Activated CD4-positive, CD25-positive, alpha-beta regulatory T cell (primary cell): ENCODE measurements around the gene ADGRG6.
"Not testable (repeated sequence)": the region's sequence is repeated elsewhere in the genome, so short reads cannot be mapped to it uniquely, and the experiment has no call there.

Experiments used
- DNase-seq, 4 experiments: peaks; one replicate each; lab custom pipeline; 2025; lab: John Stamatoyannopoulos, UW

Gene ADGRG6

DNA sequence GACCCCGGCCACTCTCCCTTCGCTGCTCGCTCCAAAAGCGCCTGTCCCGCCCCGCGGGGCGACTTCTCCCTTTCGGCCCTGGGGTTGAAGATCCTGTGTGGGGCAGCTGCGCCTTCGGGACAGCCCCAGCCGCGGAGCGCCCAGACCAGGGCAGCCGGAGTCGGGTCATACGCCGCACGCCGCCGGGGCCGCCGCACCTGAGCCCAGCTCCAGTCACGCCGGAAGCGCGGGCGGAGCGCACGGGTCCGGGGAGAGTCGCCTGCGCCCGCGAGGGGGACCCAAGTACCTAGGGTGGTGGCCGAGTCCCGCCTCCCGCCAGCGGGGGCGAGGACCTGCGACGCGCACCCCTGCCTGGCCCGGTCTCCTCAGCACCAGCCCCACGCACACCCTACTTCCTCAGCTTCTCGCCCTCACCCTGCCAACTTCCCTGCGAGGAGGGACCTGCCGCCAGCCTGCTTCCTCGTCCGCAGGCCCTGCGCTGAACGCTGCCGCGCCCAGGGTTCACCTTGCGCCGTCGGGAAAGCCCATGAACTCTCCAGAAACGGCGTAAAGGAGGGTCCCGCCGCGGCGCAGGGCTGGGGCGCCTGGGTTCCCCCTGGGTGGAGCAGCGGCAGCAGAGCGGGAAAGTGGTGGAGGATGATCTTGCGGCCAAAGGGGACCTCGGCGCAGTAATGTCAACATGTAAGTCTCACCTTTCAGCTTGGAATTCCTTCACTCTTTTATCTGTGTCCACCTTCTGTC lies at the start of gene ADGRG6:
Gene ADGRG6 (plus strand): TSS at position 357 of the 741 bp plus-strand sequence. CDS start 323 bp downstream, at position 680.
- DNase-seq: no peak

DNA sequence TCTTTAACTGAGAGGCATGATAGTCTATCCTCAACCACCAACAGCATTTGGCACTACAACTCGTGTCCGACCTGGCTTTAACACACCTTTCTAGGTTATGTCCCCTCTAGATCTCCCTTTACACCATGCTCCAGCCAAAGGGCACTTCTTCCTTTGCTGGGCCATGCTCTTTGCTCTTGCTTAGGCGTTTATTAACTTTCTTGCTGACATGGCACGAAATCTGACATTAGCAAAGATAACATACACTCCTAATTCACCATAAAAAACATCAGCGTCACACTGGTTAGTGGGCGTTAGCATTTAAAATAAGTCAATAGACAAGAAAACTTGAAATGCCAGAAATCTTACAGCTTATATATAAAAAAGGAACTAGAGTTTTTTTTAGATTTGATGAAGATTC lies 47.3 kb upstream of the ADGRG6 start:
- DNase-seq: no peak

DNA sequence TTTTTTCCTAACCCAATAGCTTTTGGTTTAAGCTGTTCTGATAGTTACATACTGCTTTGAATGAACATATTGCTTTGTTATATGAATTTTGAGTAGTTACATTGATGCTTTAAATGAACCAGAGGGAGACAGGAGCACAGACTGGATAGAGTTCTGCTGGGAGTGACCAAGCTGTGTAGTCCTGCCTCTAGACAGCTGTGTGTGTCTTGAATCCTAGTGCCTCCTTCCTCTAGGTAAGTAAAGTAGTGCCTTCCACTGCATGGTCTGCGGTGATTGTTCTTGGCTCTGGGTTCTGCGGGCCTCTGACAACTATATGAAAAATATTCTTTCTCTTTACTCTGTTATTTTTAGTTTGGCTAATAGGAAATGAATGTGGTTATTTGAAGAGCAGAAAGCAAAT lies 46.0 kb upstream of the ADGRG6 start:
- no peak for DNase-seq

DNA sequence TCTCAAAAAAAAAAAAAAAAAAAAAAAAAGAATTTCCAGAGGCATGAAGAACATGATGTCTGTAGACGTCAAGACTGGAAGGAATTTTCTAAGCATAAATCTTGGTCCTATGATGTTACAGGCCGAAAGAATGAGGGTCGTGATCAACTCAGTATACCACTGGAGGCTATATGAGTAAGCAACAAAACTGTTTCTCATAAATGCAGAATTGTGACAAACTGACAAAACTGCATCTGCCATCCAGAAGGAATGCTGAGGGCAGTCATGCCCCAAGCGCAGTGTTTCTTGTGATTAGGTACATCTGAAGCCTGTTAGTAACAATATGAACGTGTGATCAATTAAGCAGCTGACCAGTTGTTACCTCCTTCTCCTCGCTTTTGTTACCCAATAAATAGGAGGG lies 43.5 kb upstream of the ADGRG6 start:
- DNase-seq: no peak

DNA sequence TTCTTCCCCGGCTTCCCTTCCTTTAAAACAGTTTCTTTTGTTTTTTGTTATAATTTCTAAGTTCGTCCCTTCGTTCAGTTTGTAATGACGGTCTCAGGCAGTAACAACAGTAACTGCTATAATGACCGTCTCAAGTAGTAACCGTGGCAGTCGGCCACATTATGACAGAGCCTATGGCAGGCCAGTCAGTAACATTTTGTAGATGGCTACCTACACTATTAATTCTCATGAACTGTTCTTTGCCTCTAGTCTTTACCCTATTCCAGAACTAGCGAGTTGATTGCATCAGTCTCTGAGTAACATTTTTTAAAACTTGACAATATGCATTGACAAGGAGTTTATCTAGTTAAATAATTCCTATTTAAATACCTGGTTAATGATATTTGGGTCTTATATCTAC lies 43.0 kb upstream of the ADGRG6 start:
- DNase-seq: no peak

DNA sequence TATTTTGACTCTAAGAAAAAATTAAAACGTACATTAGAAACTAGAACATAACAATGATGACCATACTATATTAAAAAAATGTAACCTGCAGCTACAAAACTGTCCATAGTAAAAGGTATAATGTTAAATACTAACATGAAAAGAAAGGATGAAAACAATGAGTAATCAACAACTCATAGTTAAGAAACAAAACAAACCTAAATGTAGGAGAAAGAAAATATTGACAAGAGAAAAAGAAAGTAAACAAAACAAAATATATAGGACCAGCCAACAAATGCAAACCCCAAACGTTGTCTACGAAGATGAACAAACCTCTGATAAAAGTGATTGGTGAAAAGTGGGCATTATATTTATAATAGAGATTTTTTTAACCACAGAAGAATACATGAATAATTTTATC lies 41.1 kb upstream of the ADGRG6 start:
- DNase-seq: no peak

DNA sequence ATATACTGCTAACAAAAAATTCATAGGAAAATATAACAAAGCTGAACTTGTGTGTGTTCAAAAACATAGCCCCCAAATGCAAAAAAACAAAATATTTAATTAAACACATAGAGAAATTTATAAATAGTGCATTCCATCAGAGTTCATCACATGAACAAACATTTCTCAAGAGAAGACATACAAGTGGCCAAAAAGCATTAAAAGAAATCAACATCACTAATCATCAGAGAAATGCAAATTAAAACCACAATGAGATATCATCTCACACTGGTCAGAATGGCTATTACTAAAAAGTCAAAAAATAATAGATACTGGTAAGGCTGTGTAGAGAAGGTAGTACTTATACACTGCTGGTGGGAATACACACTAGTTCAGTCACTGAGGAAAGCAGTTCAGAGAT lies 39.6 kb upstream of the ADGRG6 start:
- DNase-seq: no peak

DNA sequence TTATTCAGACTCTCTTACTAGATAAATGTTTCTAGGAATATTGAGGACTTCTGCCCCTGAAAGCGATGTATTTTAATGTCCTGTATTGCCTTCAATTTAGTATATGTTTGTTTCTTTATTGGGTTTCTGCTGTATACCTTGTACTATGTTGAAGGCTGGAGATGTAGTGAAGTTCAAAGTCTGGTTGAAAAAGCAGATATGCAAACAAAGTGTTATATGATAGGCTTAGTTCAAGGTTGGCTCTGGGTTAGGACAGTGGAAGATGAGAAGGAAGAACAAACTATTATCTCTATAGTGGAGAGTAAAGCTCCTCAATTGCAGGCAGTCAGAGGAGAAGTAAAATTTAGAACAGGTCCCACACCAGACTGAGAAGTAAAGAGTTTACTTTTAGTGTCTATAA lies 36.3 kb upstream of the ADGRG6 start:
- DNase-seq: no peak

DNA sequence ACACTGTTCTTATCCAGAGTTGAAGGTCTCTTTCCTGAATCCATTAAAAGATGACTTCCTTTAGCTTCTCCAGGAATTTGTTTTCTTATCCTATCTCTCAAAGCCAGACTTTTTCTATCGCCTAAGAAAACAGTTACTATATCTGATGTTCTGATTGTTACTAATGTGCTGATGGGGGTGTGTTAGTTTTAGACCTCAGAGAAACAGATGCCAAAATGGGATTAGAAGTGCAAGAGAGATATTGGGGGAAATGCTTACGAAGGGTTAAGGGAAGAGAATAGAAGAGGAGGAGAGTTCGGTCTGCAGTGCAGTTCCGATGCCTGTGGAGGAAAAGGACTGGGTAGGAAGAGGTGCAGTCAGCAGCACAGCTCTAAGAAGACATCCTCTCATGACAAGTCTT lies 35.7 kb upstream of the ADGRG6 start:
- DNase-seq: no peak

DNA sequence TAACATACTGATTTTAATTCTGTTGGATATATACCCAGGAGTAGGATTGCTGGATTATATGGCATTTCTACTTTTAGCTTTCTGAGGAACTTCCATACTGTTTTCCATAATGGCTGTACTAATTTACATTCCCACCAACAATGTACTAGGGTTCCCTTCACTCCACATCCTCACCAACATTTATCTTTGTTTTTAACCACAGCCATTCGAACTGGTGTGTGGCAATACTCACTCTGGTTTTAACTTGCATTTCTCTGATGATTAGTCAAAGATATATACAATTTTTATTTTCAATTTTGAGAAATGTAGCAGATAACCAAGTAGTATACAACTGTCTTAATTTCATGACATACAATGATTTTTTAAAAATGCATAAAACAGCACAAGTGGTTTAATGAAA lies 30.3 kb upstream of the ADGRG6 start:
- no peak for DNase-seq

DNA sequence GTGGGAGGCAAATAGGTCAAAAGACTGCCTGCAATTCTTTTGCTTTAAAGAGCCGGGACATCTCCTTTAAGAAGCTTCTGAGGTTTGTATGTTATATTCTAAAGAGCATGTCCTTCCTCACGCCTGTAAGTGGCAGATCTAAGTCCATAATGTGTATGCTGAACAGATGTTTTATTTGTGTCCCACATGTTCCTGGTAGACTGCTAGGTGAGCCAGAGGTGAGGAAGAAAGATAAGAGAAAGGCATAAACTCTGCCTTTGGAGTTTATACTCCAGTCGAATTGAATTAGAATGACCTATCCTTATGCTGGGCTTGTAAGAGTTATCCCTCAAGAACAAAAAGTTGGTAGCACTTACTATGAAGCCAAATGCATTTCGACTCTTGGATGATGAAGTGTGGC lies 27.2 kb upstream of the ADGRG6 start:
- no peak for DNase-seq

DNA sequence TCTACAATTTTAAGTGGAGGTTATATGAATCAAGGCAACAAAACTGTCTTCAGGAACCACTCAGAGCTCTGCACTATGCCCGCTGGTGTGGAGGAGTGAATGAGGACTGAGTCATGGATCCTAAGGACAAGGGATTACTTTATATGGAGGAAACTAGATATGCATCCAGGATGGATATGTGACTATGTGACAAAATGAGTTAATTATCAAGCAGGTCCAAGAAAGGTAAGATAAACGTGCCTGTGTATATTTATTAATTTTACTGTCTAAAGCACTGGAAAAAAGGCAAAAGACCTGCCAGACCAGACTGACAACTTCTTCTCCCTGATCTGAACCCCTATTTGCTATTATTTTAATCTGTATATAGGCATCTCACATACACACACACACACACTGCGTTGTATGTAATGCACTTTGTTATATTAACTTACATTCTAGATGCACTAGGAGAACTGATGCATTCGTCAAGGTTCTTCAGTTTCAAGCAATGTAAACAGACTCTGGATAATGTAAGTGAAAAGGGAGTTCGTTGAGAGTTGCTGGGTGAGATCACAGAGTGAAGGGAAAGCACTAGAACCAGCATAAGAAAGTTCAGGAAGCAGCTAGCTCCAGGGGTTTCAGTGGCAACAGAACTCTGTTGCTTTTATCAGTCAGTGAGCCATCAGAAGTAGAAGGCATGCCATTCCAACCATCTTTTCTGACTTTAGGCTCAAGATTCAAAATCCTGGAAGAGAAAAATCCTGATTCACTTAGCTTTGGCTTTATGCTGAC lies 26.4 kb upstream of the ADGRG6 start:
- DNase-seq: no peak

DNA sequence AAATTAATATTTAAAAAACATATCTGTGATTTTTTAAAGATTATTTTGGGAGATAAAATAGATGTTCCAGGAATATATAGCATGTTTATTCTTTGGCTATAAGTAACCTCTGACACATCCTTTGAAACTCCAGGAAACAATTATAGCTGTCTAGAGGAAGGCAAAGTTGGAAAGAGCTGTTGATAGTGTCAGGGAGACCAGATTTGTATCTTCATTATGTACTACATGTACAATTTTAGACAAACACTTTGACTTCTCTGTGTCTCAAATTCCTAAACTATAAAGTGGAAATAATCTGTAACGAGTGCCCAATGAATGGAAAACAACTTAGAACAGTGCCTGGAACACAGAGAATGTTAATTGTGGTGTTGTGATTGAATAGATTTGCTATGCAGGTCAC lies 25.6 kb upstream of the ADGRG6 start:
- no peak for DNase-seq

DNA sequence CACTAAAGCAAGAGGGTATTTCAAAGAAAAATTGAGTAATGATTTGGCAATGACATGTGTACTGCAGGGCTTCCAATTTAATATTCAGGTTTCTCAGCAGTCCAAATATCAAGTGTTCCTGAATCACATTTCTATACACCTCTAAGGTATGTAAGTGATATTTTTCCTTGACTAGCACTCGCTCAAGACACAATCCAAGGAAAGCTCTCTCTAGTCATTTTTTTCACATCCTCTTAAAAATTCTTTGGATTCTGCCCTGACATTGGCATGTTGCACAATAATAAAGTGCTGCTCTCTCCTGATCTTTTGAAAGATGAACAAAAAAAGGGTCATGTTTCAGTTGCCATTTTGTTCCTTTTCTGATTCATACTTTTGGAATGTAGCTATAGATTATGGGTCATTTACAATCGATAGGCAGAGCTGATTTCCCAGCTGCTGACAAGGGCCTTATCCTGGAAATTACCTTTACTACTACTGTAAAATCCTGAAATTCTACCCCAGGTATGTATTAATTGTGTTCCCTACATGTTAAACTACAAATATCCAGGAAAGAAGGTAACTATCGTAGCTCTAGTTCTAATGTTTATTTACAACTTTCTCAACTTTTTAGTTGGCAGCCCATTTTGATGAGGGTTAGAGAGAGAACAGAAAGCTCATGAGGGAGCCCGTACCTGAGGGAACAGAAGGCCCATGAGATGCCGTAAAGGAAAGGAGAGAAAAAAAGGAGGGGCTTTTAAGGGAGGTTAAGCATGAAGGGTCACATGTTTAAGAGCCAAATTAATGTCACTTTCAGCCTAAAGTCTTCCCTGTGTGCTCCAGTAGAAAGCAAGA lies 22.2 kb upstream of the ADGRG6 start:
- no peak for DNase-seq

DNA sequence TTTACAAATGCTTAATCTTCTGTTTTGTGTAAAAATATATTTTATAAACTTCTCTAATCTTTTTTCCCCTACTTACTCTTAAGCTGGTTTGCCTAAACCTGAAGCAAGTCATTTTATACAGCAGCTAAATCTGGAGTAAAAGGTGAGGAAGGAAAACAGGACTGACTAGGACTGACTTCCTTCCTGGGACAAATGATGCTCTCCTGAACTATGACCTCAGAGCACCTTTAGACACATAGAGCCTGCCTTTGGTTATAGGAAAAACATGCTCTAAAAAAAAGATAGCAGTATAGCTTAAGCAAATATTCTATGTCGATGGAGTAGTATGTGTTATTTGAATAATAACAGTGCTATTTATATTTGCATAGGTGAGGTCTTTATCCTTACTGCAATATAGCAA lies 21.5 kb upstream of the ADGRG6 start:
- no peak for DNase-seq

DNA sequence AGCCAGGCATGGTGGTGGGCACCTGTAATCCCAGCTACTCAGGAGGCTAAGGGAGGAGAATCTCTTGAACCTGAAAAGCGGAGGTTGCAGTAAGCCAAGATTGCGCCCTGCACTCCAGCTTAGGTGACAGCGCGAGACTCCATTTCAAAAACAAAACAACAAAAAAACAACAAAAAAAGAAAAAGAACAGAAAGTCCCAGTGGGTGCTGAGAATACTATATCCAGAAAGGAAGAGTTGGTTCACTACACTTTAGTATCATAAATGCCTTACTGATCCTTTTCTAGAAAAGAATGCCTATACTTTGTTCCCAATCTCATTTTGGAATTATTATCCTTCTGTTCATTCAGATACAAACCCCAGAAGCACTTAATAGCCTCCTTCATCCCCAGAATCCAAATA lies 20.9 kb upstream of the ADGRG6 start:
- no peak for DNase-seq

DNA sequence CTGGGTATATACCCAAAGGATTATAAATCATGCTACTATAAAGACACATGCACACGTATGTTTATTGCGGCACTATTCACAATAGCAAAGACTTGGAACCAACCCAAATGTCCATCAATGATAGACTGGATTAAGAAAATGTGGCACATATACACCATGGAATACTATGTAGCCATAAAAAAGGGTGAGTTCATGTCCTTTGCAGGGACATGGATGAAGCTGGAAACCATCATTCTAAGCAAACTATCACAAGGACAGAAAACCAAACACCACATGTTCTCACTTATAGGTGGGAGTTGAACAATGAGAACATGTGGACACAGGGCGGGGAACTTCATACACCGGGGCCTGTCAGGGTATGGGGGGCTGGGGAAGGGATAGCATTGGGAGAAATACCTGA lies 18.7 kb upstream of the ADGRG6 start:
- not testable (repeated sequence) for DNase-seq

DNA sequence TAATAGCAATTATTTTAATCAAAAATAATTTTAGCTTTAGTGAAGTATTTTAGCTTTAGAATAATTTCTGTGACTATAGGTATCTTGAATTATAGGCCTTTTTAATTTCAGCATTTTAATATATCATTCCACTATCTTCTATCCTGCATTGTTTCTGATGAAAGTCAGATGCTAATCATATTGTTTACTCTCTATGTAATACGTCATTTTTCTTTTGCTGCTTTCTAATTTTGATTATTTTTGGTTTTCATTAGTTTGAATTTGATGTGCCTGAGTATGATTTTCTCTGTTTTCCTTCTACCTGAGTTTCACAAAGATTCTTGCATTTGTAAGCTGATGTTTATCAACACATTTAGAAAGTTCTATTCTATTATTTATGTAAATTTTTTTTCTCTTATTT lies 17.4 kb upstream of the ADGRG6 start:
- no peak for DNase-seq

DNA sequence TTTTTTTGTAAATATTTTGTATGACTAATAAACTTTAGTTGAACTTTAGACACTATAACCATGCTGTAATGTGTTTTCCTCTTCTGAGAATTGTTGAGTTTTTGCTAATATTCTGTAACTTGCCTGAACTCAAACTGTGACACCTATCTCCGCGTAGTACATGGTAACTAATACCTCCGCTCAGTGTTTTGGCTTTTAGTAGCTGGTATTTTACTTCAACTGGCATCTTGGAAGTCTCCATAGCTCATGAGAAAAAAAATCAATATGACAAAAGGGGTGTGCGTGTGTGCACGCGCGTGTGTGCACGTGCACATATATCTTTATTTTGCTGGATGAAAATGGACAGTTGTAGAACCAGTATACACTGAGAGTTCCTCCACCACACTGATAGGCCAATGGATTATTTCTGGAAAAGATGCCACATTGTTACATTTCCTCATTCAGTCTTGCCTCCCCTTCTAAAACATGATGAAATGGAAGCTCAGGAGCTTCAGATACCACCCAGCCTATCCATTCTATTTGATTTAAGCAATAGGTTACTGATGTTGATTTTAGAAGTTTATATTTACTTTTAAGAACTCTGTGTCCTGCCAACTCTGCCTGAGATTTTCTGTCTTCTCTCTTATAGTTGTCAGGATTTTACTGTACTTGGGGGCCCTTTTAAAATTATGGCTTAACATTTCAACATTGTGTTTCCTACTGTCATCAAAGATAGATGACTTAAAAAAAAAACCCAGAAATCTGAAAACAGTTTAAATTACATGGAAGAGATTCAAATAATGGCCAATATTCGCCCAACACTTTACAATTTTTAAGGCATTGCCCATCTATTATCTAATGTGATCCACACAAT lies 16.3 kb upstream of the ADGRG6 start:
- no peak for DNase-seq

DNA sequence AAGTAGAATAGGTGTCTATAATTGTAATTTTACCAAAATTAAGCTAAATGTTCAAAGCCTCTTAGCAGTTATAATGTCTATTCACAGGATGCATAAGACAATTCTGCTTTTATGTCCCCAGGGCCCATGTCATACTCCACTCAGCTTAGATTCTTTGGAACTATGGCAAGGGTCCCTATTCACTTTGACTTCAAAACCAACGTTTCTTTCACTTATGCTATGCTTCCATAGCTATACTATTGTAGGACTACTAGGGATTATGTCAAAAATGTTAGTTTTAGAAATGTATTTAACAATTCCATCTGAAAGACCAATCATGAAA lies 15.8 kb upstream of the ADGRG6 start:
- DNase-seq: no peak

DNA sequence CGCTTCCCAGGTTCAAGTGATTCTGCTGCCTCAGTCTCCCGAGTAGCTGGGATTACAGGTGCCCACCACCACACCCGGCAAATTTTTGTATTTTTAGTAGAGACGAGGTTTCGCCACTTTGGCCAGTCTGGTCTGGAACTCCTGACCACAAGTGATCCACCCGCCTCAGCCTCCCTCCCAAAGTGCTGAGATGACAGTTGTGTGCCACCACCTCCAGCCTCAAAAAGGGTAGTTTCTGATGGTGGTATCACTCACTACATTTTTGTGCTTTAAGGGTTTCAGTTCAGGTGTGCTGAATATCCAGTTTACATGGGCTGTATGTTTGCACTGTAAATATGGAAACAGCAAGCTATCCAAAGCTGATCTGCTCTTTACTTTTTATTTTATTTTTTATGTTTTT lies 12.1 kb upstream of the ADGRG6 start:
- no peak for DNase-seq

DNA sequence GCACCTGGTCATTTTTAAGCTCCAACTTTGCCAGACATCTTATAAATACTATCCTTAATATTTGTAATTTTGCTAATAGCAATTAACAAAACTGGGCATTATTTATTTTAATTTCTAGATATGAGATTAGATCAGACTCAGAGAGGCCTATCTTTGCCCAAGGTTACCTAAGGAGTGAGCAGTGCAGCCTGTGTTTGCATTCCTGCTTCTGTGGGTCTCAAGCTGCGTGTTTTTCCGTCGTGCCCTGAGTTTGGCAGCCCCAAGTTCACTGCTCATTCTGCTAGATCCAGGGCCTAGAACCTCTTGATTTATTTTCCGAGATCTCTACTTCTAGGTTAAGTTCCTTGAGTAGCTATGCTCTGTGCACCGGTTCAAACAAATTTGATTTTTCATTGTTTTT lies 11.0 kb upstream of the ADGRG6 start:
- DNase-seq: no peak
